NCI-H2029 treated with DMSO at 0.1 percent for 48 hours (cell line): ENCODE results near the gene SPEM2.

Experiments used
- DNase-seq: peaks from one replicate; lab custom pipeline; 2025; lab: John Stamatoyannopoulos, UW

SPEM2 gene

DNA sequence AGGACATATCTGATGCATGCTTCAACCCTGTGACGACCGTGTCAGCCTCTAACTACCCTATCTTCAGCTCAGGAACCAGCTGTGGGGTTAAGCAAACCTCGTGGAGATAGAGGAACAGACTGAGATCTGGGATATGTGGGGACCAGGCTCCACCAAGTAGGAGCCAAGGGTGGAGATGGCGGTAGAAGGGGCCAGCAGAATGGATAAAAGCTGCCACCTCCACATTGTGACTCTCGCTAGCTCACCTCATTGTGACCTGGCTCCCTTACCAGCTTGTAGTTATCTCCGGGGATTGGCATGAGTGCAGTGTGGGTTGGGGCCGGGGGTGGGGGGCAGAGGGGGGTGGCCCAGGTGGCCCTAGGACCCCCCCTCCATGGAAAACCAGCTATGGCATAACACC is at the start of gene SPEM2:
TSS of gene SPEM2 (plus strand) at position 301 of the 400 bp plus-strand sequence. CDS start at position 374, 73 bp downstream.
- no peak for DNase-seq

DNA sequence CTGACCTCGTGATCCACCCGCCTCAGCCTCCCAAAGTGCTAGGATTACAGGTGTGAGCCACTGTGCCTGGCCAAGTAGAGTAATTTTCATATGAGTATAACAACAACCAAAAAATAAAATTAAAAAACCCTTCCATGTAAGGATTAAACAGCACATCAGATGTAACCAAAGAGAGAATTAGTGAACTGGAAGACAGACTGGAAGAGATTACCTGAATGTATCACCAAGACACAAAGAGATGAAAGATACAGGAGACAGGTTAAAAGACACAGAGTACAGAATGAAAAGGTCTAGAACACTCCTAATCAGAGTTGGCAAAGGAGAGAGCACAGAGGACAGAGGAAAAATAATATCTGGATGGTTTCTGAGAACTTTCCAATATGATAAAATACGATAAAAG is 46.3 kb upstream of the SPEM2 start:
- no peak for DNase-seq

DNA sequence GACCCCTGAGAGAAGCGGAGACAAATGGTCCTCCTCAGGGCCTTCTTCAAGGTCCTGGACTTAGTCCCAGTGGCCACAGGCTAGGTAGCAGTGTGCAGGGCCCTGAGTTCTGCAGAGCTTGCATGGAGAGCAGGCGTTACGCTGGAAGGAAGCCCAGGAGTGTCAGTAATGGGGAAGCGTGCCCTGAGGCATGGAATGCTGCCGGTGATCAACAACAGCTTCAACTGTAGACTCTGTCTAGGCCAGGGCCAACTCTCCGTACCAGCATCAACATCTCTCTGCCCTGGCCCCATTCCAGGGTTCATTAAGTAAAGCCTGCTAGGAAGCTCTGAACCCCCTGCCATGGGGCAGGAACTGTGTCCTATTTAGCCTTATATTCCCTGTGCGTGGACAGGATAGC is 45.1 kb upstream of the SPEM2 start:
- no peak for DNase-seq

DNA sequence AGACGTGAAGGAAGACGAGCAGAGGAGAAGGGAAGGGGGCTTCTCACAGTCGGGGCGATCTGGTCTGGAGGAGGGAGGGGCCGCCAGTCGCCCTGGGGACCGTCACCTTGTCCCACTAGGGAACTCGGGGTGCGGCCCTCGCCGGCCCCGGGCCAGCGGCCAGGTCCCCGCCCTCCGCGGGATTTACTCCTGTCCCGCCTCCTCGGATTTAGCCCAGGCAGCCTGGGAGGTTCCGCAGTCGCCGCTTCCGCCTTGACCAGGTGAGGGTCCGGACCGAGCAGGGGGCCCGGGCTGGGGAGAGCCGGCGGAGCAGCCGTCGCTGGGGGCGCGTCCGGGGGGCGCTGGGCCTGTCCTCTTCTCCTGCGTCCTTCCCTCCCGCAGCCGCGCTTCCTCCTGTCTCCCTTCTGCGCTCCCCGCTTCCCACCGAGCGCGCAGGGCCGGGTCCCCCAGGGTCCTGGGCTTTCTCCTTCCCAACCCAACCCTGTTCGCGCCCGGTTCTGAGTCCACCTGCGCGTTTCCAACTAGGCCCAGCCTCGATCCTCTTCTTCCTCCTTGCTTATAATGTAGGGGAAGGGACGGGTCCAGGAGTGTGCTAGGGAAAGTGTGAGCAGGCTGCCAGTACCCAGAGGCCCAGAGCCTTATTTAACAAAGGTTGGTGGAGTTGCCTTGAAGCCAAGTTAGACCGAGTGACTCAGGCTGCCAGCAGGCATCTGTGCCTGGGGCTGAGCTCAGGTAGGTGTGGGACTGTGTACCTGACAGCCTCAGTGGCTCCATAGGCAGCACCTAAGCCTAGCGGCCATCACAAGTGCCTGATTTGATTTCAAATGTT is 44.3 kb upstream of the SPEM2 start, which contains the start of gene TNK1:
TSS of gene TNK1 (plus strand) at position 235 of the 829 bp plus-strand sequence. CDS start 1,838 bp downstream, outside the sequence.
- no peak for DNase-seq

DNA sequence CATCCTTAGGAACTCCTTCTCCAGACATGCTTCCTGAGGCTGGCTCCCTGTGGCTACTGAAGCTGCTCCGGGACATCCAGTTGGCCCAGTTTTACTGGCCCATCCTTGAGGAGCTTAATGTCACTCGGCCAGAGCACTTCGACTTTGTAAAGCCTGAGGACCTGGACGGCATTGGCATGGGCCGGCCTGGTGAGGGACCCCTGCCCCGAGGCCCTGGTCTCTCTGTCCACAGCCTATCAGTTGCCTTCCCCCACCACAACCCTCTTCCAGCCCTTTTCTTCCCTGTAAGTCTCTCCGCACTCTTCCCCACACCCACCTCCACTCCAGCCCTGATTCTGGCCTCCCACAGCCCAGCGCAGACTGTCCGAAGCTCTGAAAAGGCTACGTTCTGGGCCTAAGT is 42.5 kb upstream of the SPEM2 start:
- DNase-seq = no peak

DNA sequence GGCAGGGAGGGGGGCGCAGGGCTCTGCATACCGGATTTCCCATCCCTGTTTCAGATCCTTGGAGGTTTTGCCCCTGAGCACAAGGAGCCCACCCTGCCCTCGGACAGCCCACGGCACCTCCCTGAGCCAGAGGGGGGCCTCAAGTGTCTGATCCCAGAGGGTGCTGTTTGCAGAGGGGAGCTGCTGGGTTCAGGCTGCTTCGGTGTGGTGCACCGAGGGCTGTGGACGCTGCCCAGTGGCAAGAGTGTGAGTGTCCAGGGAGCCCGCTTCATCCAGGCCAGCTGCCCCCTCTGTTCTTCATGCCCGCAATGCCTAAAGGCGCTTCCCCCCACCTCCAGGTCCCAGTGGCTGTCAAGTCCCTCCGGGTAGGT is 42.1 kb upstream of the SPEM2 start:
- no peak for DNase-seq

DNA sequence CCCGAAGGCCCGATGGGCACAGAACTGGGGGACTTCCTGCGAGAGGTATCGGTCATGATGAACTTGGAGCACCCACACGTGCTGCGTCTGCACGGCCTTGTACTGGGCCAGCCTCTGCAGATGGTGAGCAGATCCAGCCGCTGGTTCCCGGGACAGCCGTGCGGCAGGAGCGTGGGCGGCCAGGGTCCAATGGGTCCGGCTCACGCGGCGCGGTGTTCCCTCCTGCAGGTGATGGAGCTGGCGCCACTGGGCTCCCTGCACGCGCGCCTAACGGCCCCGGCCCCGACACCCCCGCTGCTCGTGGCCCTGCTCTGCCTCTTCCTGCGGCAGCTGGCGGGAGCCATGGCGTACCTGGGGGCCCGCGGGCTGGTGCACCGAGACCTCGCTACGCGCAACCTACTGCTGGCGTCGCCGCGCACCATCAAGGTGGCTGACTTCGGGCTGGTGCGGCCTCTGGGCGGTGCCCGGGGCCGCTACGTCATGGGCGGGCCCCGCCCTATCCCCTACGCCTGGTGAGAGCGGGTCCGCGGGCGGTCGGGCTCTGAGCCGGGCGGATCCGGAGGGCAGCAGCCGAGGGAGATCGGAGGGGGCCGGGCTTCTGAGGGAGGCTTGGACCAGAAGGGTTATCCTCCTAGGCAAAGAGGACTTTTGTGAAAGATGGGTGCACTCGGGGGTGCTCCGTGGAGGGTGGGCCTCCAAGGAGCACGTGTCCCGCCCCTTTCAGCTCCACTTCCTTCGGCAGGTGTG is 41.5 kb upstream of the SPEM2 start:
- no peak for DNase-seq

DNA sequence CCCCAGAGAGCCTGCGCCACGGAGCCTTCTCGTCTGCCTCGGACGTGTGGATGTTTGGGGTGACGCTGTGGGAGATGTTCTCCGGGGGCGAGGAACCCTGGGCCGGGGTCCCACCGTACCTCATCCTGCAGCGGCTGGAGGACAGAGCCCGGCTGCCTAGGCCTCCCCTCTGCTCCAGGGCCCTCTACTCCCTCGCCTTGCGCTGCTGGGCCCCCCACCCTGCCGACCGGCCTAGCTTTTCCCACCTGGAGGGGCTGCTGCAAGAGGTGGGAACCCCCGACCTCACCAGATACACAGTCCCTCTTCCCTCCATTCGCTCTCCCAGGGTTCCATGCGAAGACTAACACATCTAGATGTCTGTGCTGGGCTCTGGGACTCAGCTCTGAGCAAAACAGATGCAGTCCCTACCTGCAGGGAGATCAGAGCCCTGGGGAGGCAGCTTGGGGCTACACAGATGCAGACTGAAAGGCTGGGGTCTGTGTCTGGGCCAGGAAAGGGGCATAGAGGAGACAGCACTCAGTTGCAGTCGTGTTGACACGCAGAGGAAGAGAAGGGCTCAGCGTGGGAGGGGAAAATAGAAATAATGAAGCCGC is 40.8 kb upstream of the SPEM2 start:
- DNase-seq = no peak

DNA sequence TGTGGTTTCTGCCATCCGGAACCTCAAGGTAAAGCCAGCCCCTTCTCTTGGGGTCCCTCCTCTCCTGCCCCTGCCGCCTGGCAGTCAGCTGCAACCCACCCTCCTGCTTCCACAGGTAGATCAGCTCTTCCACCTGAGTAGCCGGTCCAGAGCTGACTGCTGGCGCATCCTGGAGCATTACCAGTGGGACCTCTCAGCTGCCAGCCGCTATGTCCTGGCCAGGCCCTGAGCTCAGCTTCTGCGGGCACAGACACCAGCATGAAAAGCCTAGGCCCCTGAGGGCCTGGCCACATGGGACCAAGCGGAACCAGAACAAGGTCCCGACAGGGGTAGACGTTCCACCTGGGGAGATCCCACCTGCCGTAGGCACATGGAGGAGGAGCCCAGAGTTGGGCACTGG is 36.6 kb upstream of the SPEM2 start:
- DNase-seq = no peak

DNA sequence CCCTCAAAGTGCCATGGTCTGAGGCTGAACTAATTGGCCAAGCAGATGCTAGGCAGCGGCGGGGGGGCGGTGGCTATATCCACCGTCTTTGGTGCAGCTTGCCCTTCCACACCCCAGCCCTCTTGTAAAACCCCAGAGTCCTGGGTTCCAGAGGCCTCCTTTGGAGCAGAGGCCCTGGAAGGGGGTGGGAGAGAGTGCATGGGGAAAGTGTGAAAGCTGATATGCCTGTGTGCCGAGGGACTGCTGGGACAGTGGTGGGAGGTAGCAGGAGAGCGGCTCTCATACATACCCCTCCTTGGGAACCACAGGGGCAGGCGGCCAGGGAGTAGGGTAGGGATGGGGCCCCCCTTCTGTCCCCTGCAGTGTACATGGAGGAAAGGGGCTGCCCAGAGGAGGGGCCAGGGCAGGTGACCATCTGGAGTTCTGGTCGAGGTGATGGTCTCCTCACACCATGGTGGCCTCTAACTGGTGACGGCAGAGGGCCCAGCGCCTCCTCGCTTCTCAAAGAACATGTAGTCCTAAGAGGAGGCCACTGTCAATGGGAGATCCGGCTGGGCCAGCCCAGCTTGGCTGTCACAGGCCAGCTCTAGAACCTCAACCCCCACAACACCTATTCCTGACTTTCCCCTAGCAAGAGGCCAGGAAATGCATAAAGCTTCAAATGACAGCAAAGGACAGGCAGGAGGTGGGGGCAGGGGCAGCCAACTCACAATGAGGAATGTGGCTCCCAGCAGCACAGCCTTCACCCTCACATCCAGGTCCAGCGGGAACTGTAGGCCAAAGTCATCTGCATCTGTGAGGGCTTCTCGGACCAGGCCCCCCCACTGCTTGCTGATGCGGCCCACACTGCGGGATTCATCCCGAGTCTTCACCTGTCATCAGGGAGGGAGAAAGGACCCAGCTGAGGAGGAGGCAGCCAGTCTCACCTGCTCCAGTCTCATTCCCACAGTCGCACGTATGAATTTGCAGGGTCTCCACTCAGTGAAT is 35.2 kb upstream of the SPEM2 start:
- DNase-seq = no peak

DNA sequence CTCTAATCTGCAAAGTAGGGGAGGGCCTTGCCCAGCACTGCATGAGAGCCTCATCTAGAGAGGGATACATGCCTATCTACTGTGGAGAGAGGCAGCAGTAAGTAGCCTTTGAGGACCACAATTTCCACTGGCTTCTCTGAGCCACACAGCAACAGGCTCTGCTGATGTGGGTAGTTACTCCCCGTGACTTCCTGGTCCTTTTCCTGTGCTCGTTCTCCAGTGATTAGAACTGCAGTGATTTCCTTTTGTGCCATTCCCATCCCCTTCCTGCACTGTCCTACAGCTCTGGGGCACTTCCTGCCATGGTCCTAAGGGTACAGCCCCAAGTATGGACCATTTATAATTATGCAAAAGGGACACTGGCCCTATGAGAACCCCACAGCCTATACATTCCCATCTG is 34.1 kb upstream of the SPEM2 start:
- no peak for DNase-seq

DNA sequence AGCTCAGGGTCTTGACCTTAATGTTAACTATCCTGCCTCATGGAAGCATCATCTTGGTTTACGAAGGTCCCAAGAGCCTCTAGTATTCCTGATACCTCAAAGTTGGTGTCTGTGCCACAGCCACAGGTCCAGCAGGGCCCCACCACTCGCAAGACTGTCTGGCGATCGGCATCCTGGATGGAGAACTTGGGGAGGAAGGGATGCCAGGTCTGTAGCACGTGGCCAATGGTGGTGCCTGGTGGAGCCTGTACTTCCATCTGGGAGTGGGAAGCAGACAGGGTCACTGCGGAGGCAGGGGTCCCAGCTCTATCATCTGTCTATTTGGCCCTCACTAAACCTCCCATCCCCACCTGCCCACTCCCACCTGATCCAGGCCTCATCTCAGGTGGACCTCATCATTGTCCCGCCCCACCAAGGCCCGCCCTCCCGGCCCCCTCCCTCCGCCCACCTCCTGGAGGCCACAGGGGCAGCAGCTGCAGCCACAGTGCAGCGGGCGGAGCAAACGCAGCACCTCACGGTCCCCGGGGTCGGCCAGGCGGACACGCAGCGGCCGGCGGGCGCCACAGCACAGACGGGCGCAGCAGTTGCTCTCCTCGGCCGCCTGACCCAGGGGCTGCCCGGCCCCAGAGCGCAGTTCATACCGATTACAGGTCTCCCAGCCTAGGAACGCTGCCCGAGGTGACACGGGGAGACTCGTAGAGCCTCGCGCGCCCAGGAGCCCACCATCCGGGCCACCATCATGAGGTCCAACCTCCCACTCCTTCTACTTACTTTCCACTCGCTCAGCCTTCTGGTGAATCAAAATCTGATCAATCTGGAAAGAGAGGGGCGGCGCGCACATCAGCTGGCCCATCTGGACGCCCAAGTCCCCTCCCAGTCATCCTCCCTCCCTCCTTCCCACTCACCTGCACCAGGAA is 32.5 kb upstream of the SPEM2 start:
- no peak for DNase-seq

DNA sequence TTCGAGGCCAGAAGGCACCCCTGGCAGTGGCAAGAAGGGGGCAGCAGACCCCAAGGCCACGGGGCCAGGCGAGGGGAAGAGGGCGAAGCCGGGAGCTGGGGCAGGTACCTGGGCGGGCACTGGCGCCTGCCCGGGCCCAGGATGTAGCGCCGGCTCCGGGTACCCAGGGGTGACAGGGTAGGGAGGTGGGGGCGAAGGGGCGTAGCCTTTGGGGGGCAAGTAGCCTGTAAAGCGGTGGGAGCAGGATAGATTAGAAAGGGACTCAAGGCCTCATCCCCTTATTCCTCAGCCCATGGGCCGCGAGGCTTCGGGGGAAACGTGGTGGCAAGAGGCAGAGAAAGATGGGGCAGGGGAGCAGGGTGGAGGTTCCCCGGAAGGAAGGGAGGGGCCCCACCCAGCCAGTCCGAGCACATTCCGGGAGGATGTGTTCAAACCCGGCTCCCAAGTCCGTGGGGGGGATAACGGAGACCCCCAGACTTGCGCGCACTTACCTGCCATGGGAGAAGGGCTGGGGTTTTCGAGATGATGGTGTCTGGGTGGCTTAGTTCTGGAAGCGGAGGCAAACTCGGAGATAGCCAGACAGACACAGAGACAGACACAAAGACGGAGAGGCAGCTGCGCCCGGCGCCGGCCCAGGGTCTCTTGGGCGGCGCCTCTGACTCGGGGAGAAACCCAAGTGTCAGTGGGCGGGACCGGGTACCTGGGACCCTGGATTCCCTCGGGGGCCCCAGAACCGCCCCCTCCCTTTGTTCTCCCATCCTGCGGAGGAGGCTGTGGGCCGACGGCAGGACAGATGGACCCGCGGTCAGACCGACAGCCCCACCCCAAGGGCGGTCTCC is 31.6 kb upstream of the SPEM2 start:
- no peak for DNase-seq

DNA sequence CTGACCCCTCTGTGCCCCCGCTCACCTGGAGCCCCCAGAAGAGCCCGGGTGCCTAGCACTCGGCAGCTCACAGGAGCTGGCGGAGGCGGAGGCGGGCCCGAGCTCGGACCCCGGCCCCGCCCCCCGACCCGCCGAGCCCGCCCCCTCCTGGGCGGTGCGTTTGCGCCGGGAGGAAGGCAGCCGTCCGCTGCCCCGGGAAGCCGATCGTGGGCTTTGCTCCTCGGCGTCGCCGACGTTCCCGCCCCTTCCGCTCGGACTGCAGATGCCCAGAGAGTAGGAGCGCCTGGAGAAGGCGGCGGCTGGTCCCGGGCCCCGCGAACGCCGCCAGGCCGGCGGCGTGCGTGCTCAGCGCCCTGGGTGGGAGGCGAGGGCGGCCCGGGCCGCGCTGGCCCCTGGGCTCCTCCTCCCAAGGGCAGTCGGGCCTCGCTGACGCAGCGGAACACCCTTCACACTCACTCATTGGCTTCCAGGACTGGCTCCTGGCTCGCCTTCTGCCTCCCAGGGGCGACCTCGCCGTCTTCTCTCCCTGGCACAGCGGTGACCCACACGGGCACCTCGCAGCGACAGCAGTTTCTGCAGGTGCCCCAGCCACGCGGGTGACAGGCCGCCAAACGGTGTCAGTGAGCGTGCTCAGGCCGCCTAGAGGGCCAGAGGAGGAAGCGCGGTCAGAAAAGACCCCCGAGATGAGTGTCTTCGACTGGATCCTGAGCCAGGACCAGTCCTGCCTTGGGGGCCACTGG is 30.8 kb upstream of the SPEM2 start, which contains the start of gene PLSCR3:
TSS of gene PLSCR3 (minus strand) at position 74 of the 740 bp plus-strand sequence. CDS start 415 bp downstream, outside the sequence.
- peak; percentile 31 for DNase-seq

DNA sequence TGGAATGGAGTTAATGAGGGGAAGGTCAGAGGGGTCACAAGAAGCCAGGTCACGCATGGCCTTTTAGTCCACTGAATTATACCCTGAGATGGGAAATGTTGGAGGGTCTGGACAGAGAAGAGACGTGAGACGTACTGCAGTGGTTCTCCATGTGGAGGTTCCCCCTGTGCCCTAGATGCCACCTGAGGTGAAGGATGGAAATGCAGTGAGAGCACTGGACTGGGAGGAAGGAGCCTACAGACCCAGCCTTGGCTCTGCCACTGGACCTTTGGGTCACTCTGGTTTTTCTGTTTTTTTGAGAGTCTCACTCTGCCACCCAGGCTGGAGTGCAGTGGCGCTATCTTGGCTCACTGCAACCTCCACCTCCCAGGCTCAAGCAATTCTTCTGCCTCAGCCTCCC is 29.3 kb upstream of the SPEM2 start:
- no peak for DNase-seq

DNA sequence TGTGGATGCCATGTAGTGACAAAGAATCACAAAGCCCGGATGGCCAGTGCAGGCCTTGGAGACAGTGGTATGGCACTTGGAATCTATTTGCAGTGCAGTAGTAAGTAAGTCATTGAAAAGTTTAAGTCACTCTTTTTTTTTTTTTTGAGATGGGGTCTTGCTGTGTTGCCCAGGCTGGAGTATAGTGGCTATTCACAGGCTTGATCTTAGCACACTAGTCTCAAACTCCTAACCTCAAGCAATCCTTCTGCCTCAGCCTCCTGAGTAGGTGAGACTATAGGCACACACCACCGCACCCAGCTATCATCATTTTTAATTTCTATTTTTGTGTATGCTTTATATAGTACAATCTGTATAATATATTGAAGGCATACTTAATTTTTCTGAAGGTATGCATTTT is 26.8 kb upstream of the SPEM2 start:
- DNase-seq = no peak

DNA sequence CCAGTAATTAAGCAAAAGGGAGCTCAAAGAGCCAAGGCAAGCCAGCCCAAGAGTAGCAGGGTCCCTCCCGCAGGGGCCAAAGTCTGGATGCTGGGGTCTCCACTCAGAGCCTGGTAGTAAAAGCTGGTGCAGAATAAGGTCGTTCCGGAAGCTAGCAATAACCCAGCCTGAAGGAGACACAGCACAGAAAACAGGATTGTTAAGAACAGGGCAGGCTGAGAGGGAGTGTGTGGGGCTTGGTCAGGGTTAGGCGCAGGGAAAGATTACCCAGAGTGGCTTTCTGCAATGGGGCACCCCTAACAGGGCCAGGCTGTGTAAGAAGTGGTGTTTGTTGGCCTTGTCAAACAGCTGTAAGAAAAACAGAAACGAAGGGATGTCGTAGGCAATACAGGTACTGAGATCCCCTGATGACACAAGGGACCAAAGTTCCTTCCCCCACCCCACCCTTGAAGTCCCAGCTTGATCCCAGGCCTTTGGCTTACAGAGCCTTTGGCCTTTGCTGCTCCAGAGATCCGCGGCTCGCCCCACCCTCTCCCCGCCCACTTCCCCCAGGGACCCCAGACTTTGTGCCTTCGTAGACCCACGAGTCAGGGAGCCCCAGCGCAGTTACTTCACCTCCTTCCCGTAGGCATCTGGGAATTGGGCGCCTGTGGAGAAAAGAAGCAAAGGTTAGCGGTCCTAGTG is 22.2 kb upstream of the SPEM2 start:
- no peak for DNase-seq

DNA sequence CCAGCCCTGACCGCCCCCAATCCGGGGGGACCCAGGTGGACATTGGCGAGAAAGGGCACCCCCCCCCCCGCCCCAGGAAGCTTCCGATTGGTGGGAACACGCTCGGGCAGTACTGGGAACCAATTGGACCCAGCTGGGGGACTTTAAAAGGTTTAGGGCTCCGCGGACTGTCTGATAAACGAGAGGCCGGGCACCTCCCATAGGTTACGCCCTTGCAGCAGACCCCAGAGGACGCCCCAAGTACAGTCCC is 21.8 kb upstream of the SPEM2 start:
- no peak for DNase-seq
